HL-60/S4 treated with retinoic acid at 250 ng/mL for 4 days and 3 days (cell line): Measurements from ENCODE around the gene BOD1L2.

ENCODE experiments used
- in situ Hi-C: fragments of 300-500 bp; cut with MboI; formaldehyde crosslinking; loops from 2 replicates; pipeline ENCODE4 v1.7.0; 2022; ENCODE audit warnings: low sequenced_read_pairs

BOD1L2 gene

DNA sequence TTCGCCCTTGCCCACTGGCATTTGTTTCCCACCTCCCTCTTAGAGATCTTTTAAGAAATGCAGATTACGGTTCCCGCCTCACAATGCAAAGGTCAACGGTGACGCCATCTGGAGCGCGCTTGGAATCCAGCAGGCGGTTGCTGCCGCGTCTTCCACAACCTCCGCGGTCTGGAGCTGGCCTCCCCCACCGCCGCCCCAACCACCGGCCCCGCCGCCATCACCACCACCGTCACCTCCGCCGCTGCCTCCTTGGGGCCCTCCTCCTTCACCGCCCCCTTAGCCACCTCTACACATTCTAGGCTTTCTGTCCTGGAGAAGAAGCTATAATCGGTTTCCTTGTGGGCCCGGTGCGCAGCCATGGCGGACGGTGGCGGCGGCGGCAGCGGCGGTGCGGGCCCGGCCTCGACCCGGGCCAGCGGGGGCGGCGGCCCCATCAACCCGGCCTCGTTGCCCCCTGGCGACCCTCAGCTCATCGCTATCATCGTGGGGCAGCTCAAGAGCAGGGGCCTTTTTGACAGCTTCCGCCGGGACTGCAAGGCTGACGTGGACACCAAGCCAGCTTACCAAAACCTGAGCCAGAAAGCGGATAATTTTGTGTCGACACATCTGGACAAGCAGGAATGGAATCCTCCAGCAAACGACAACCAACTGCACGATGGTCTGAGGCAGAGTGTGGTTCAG, at the start of gene BOD1L2:
Gene BOD1L2 (plus strand): TSS at position 132 of the 681 bp plus-strand sequence. CDS start 226 bp downstream, at position 358.
- in situ Hi-C loops: no loop called here

DNA sequence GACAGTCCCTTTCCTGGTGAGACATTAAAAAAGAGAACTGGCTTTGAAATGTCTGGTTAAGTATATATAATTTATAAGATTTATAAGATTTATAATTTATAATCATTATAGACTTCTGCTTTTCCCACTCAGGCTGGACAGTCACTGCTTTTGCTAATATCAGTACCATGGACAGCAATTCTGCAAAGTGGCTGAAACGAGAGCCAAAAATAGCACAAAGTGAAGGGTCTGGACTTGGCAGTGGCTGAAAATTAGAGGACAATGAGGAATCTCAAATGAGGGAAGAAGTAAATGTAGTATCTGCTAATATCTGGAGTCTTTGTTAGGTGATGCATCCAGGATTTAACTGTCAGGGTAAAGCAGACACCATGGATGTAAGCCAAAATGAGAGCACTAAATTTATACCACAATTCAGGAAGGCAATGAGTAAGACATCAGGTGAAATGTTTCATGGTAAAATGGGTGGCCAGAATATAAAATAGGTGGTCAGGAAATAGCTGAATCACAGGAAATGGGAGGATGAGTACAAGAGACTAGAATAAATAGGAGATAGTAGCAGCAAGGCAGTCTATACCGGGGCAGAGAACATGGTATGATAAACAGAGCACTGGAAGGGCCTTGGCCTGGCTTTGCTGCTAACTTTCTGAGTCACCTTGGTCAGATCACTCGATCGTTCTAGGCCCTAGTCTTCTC, 39.6 kb upstream of the BOD1L2 start:
- in situ Hi-C loops: no loop called here

DNA sequence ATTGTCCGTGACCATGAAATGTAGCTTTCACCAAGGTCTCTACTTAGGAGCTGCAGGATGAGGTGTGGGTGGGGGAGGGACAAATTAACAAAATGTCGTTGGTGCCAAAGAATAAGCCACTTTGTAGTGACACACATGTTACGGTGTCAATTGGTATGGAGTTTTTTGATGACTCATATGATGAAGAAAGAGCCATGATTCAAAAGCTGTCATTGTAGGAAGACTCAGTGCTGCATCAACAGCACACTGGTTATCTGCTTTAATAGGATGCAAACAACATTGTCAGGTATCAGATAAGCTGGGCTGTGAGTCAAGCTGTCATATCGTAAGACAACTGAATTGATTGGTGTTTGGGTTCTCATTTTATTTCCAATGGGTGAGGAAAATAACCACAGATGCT, 36.6 kb upstream of the BOD1L2 start:
- in situ Hi-C loops: no loop called here

DNA sequence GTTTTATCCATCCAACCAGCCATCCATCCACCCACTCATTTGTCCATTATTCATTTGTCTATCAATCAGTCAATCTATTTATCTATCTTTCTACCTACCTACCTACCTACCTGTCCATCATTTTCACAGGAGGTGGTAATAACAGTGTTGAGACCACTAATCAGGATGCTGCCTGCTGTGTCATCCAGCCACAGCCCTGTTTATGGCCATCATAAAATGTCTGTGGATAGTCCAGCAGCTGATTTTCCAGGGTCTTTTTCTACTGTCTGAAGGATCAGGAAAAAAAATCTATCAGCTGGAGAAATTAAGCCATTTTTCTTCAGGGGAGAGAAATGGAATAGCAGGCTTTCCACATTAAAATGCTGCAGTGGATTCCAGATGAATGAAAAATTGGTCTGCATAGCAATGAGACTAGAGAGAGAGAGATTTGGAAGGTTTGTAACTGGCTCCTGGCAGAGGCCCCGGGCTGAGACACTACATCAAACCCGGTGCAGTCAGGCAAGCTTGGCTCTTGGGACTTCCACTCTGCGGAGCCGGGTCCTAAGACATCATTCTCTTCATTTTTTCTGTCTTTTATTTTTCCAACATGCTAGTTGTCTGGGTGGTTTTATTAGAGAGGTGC, 33.0 kb upstream of the BOD1L2 start:
- in situ Hi-C loops: no loop called here

- in situ Hi-C loops: no loop called here
Observed at GRCh38 chr18:57116598-57117132, 30.2 kb upstream of the BOD1L2 start.

- in situ Hi-C loops: no loop called here
Observed at GRCh38 chr18:57121542-57122112, 25.3 kb upstream of the BOD1L2 start.

GRCh38 chr18:57122936-57123510, 23.9 kb upstream of the BOD1L2 start:
- in situ Hi-C loops: no loop called here

GRCh38 chr18:57125627-57126026, 21.3 kb upstream of the BOD1L2 start:
- in situ Hi-C loops: no loop called here

GRCh38 chr18:57128220-57128932, 18.5 kb upstream of the BOD1L2 start:
- in situ Hi-C loops: no loop called here

GRCh38 chr18:57131101-57131500, 15.8 kb upstream of the BOD1L2 start:
- in situ Hi-C loops: no loop called here

DNA sequence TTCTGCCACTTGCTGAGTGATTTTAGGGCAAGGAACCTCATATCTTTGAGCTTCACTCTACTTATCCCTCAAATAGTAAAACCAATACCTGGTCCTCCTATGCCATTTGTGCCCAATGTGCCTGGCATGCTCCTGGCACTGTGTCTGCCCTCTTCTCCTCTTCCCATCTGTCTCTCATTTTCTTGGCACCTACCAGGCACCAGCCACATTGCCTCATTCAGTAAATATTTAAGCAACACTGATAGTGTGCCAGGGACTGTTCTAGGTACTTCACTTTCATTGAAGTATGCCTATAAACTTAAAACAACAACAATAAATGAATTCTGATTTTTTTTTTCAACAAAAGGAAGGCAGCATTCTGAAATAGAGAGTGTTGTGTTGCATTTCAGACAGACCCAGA, 15.1 kb upstream of the BOD1L2 start:
- in situ Hi-C loops: no loop called here

GRCh38 chr18:57134618-57135135, 12.2 kb upstream of the BOD1L2 start:
- in situ Hi-C loops: no loop called here

GRCh38 chr18:57135699-57136098, 11.2 kb upstream of the BOD1L2 start:
- in situ Hi-C loops: no loop called here

GRCh38 chr18:57137847-57138246, 9.0 kb upstream of the BOD1L2 start:
- in situ Hi-C loops: no loop called here

DNA sequence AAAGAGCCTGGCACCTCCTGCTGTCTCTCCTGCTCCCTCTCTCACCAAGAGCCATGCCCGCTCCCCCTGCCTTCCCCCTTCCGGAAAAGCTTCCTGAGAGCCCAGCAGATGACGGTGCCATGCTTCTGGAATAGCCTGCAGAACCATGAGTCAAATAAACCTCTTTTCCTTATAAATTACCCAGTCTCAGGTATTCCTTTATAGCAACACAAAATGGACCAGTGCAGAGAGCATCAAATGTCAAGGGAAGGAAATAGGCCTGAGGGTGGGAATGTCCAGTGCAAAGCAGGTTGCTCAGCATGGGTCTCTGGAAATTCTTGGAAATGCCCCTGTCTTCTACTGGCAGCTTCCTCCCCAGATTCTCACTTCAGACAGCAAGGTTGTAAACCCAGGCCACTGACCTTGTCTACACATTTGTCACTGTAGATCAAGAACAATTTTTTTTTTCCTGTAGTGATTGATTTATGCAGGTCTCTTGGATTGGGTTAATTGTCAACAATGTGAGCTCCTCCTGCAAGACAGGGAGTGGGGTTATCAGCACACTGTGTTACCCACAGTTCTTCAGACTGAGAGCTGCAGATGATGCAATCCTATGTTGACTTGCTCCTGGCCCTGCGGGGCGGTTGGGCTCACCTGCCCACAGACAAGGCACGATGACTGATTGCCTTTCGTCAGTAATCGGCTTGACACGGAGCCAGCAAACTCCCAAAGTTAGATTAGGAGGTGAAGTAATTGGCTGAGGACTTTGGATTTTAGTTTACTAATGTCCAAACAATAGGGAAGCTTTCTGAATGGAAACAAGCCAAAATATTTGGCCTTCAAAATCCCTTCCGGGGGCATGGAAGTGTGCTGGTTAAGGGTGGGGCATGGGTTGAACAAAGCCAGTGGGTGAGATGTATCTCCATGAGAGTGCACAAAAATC, 5.4 kb upstream of the BOD1L2 start:
- in situ Hi-C loops: no loop called here

GRCh38 chr18:57142324-57142723, 4.6 kb upstream of the BOD1L2 start:
- in situ Hi-C loops: no loop called here

DNA sequence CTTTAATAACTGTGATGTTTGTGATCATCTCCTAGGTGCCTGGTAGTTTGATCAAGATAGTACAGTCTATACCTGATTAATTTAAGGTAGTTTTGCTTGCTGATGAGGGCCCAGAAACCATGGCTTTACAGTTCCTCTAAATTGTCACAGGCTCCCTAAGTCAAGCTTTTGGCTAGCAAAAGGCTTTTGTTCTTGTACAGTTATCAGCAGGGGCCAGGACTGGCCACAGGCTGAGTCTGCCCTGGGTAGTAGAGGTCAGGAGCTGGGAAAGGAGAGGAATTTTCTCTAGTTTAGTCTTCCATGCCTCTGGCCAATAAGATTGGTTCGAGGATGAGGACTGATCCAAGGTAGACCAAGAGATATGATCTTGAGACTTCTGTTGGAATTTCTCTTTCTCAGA, 3.6 kb upstream of the BOD1L2 start:
- in situ Hi-C loops: no loop called here

GRCh38 chr18:57148263-57148662, 1.4 kb downstream of the BOD1L2 start:
- in situ Hi-C loops: no loop called here

DNA sequence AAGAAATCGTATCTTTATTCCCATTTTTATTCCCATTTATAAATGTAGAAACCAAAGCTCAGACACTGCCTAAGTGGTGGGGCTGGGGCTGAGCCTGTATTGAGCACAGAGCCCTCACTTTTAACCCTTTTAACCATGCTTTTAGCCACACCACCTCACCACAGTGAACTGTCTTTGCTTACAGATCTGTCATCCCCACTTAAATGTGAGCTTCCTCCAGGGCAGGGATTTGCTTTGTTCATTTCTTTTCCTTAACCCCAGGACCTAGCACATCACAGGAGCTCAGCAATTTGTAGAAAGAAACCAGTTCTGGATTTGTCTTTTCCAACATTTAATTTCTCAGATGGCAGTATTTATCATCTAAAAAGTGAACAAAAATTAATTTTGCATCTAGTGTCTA, 2.2 kb downstream of the BOD1L2 start:
- in situ Hi-C loops: no loop called here
